Measurements from ENCODE around the gene NTNG2.

The NTNG2 gene

DNA sequence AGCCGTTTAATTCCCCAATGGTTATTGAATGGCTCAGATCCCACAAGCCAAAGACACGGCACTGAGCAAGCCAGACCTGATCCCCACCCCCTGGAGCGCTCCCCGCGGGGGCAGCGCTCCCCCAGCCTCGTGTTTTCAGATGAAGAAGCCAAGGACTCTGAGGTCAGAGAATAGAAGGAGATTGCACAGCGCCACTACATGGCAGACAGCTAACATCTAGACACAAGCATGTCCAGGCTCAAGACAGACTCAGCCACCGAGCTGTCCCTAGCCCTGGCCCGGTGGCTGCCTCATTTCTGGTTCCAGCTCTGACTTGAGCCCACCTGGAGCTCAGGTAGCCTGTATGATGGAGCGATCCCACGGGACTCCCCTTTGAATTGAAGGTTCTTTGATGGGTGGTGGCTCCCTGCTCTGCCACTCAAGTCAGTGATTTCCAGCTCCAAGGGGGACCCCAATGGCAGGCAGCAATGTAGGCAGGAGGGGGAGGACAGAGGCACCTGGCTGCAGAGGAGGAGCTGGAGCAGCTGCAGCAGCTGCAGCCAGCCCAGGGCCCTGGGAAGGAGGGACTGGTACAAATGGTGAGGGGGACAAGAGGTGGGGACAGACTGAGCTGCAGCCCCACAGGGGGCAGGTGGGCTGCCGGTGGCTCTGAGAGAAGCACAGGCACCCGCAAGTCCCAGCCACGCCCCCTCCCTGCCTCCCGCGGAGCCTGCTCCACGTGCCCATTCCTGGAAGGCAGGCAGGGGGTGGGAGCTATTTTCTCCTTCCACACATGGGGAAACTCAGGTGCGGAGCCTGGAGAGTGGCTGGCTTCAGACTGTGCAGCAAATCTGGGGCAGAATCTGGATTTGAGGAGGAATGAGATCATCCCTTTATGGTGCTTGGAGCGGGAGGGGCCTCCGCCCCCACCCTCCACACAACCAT, 40.2 kb downstream of the NTNG2 start:
- DNase-seq (ENCODE audit: low spot score), result no peak

DNA sequence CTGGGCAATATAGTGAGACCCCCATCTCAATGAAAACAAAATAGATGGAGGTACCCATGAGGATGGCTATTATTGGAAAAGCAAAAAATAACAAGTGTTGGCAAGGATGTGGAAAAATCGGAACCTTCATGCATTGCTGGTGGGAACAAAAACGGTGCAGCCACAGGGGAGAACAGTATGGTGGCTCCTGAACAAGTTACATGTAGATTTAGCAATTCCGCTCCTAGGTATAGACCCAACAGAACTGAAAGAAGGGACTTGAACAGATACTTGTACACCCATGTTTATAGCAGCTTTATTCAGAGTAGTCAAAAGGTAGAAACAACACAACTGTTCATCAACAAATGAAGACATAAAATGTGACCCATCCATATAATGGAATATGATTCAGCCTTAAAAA, 43.0 kb downstream of the NTNG2 start:
- no peak for DNase-seq (ENCODE audit: low spot score)

GRCh38 chr9:132207215-132207614, 45.4 kb downstream of the NTNG2 start:
- no peak for DNase-seq (ENCODE audit: low spot score)

GRCh38 chr9:132207839-132208615, 46.2 kb downstream of the NTNG2 start:
- DNase-seq (ENCODE audit: low spot score), result no peak

DNA sequence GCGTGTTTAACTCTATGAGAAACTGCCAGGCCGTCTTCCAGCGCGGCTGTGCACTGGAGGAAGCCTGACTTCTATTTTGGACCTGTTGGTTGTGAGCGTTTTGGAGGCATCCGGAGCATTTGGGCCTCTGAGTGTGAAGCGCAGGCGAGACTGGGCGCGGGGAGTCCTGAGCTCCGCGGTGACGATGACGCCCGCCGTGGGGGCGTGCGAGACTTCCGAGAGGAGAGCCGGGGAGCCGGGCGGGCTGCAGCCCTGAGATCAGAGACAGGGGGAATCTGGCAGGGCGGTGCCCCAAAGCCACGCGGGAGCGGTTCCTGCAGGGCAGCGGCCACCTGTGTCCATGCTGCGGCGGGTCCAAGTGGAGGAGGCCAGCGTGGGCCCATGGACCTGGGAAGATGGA, 47.4 kb downstream of the NTNG2 start:
- no peak for DNase-seq (ENCODE audit: low spot score)

GRCh38 chr9:132210472-132211145, 48.8 kb downstream of the NTNG2 start:
- DNase-seq (ENCODE audit: low spot score), result no peak

DNA sequence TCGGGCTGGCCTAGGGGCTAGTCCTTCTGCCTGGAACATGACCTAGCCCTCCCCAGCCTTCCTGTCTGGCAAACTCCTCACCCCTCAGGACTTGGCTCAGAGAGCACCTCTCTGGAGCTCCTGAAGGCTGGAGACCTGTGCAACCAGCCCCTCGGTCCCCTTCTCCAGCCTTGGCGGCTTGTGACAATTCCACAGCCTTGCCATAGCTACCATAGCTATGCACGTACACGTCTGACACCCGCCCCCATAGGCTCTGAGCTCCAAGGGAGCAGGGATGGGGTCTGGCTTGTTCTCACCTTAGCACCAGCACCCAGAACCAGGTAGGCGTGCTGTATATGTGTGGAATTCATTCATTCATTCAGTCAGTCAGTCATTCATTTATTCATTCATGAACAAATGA, 49.7 kb downstream of the NTNG2 start:
- no peak for DNase-seq (ENCODE audit: low spot score)

DNA sequence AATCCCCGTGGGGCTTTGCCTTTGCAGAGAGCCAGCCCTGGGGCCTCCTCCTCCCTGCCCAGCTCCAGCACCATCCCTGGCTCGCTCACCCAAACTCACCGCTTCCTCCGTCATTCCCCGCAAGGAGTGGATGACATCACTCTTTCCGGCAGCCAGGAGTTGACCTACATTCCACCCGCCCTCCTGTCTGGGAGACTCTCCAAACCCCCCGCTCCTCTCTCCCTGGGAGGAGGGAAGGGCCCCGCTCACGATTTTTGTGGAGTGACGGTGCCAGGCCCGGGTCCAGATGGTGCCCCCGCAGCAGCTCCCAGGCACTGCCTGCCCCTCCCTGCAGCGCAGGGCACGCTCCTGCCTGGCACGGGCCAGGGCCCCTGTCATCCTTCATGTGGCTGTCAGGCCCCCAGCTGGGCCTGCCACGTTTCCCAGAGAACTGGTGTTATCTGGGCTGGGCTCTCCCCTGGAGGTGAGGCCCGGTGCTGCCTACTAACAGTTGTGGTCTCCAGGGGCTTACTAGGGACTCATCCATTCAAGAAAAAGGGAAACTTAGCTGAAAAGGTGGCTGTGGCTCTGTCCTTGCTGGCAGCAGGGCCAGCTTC, 52.3 kb downstream of the NTNG2 start:
- no peak for DNase-seq (ENCODE audit: low spot score)

DNA sequence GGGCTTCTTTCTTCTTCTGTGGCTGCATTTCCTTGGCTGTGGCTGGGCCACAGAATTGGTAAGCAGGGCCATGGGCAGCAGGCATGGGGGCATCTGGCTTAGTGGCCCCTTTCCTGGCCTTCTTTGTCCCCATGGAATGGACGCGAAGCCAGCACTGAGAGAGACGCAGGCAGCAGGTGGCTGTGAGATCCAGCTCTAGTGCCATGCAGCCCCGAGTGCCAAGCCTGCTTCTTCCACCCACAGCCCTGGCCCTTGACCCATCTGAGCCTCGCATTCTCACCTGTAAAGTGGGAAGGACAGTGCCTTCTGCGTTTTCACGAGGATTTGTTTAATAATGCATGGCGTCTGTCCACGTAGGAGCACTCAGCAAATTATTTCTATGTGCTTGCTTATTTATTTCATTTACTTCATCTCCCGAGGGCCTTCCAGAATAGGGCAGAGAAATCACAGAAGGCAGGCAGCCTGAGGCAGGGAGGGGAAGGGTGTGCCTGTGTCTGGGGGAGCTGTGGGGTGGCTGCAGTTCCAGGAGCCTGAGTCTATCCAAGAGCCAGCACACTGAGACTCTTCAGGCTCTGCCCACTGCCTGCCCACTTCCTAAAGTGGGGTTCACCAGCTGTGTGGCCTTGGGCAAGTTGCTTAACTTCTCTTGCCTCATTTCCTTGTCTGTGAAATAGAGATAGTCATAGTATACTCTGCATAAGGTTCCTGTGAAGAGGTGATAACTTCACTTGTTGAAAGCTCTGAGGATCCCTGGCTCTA, 55.2 kb downstream of the NTNG2 start:
- no peak for DNase-seq (ENCODE audit: low spot score)

GRCh38 chr9:132218208-132218607, 56.4 kb downstream of the NTNG2 start:
- no peak for DNase-seq (ENCODE audit: low spot score)

DNA sequence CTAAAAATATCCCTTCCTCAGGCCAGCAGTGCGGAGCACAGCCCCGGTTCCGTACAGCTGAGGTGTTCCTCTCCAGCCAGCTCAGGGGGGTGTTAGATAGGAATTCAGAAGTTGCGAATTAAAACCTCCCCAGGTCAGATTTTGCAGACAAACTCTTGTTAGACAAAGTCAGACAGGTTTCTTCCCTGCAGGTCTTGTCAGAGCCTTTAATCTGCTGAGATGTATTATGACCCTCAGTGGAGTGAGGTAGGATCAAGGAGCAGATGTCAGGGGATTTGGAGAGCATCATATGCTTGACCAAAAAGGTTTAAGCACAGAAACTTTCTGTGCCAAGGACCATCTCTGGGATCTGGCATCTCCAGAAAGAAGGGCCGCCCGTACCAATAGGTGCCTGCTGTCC, 60.1 kb downstream of the NTNG2 start:
- DNase-seq (ENCODE audit: low spot score), result no peak

GRCh38 chr9:132224645-132225044, 62.8 kb downstream of the NTNG2 start:
- no peak for DNase-seq (ENCODE audit: low spot score)

GRCh38 chr9:132226571-132227430, 64.9 kb downstream of the NTNG2 start:
- no peak for DNase-seq (ENCODE audit: low spot score)

DNA sequence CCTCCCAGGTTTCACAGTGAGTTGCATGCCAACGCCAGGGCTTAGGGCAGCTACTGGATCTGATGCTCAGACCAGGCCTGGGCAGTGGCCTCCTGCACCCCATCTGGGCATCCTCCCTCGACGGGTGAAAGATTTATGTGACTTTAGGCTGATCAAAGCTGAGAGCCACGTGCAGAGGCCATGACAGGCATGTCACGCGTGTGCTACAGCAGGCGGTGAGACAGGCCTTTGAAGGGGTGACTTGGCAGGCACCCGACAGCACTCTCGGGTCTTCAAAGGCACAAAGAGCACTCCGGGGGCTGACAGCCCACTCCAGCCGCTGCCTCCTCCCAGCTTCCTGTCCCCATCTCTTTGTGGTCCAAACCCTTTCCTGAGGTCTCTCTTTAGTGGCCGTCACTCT, 66.2 kb downstream of the NTNG2 start:
- DNase-seq (ENCODE audit: low spot score), result no peak

- DNase-seq (ENCODE audit: low spot score), result no peak
Measured at GRCh38 chr9:132230605-132231004, 68.7 kb downstream of the NTNG2 start.

GRCh38 chr9:132231019-132231701, 69.3 kb downstream of the NTNG2 start:
- DNase-seq (ENCODE audit: low spot score), result no peak

- no peak for DNase-seq (ENCODE audit: low spot score)
Measured at GRCh38 chr9:132232522-132232921, 70.7 kb downstream of the NTNG2 start.

- no peak for DNase-seq (ENCODE audit: low spot score)
Measured at GRCh38 chr9:132233138-132233537, 71.3 kb downstream of the NTNG2 start.

GRCh38 chr9:132234535-132234934, 72.7 kb downstream of the NTNG2 start:
- no peak for DNase-seq (ENCODE audit: low spot score)

- DNase-seq (ENCODE audit: low spot score), result no peak
Measured at GRCh38 chr9:132235125-132235524, 73.3 kb downstream of the NTNG2 start.
